HEK293 (cell line): Measurements from ENCODE around the gene LRRC4C.

Experiments
- CTCF ChIA-PET: fragments of 350-600 bp; formaldehyde crosslinking; extraction: SDS; loops from one replicate; lab custom pipeline; 2021; ENCODE audit warnings: antibody characterized with exemption; lab: Yijun Ruan, JAX
- POLR2A ChIA-PET: fragments of 300-600 bp; formaldehyde crosslinking; extraction: SDS; loops from one replicate; lab custom pipeline; 2020; ENCODE audit warnings: antibody characterized with exemption, inconsistent platforms; lab: Yijun Ruan, JAX
- H3K27ac ChIP-seq: fragments of 200-500 bp; sonication (Bioruptor generic); 2 replicates; pipeline ENCODE4 v1.5.1; 2014; ENCODE audit warnings: low read depth, low read length, control low read depth, inconsistent platforms; ENCODE audit errors: extremely low read depth
- H3K36me3 ChIP-seq, 2 experiments: fragments of 200-500 bp in 1 of 2; sonication (Bioruptor generic) in 1 of 2; 1 replicate in 1 of 2; 2 replicates in 1 of 2; pipeline ENCODE4 v1.5.1; 2014 to 2017; ENCODE audit warnings: inconsistent platforms in 2 of 2, low read length in 2 of 2; ENCODE audit not compliant: control insufficient read depth in 2 of 2, insufficient read depth in 1 of 2
- H3K4me1 ChIP-seq: fragments of 200-500 bp; sonication (Bioruptor generic); 2 replicates; pipeline ENCODE4 v1.5.1; 2014; ENCODE audit warnings: mild to moderate bottlenecking, low read length, inconsistent platforms; ENCODE audit not compliant: control insufficient read depth, insufficient read depth
- H3K4me3 ChIP-seq: 2 replicates; pipeline ENCODE4 v1.5.1; 2011; ENCODE audit warnings: low read depth, mild to moderate bottlenecking, control low read depth, low read length, moderate library complexity
- H3K9me3 ChIP-seq: fragments of 200-500 bp; sonication (Bioruptor generic); 2 replicates; pipeline ENCODE4 v1.5.1; 2014; ENCODE audit warnings: low read depth, low read length, inconsistent platforms; ENCODE audit not compliant: control insufficient read depth, insufficient read depth
- KLF9 ChIP-seq: fragments of 450-650 bp; formaldehyde crosslinking; IDR thresholded peaks from 2 replicates; pipeline ENCODE4 v1.5.1; 2016; ENCODE audit warnings: missing biosample characterization, missing genetic modification characterization, low read depth
- REST ChIP-seq: fragments of 450-650 bp; formaldehyde crosslinking; IDR thresholded peaks from 2 replicates; pipeline ENCODE4 v1.5.1; 2016; ENCODE audit warnings: missing biosample characterization, missing genetic modification characterization
- ZBTB48 ChIP-seq: fragments of 450-650 bp; formaldehyde crosslinking; IDR thresholded peaks from 2 replicates; pipeline ENCODE4 v1.5.1; 2016; ENCODE audit warnings: missing biosample characterization, missing genetic modification characterization
- ZFP3 ChIP-seq: fragments of 450-650 bp; formaldehyde crosslinking; IDR thresholded peaks from 2 replicates; pipeline ENCODE4 v1.5.1; 2016; ENCODE audit warnings: low read depth, missing biosample characterization, missing genetic modification characterization
- ZNF366 ChIP-seq: fragments of 450-650 bp; formaldehyde crosslinking; conservative IDR thresholded peaks from 2 replicates; pipeline ENCODE4 v1.5.1; 2016; ENCODE audit warnings: missing biosample characterization, missing genetic modification characterization
- ZNF394 ChIP-seq: fragments of 450-650 bp; formaldehyde crosslinking; IDR thresholded peaks from 2 replicates; pipeline ENCODE4 v1.5.1; 2016; ENCODE audit warnings: missing biosample characterization, missing genetic modification characterization, mild to moderate bottlenecking, moderate library complexity, borderline replicate concordance
- ZNF561 ChIP-seq: fragments of 450-650 bp; IDR thresholded peaks from 2 replicates; pipeline ENCODE4 v1.5.1; 2018; ENCODE audit warnings: missing biosample characterization, missing genetic modification characterization, borderline replicate concordance
- ZNF701 ChIP-seq: fragments of 450-650 bp; formaldehyde crosslinking; IDR thresholded peaks from 2 replicates; pipeline ENCODE4 v1.5.1; 2016; ENCODE audit warnings: missing biosample characterization, missing genetic modification characterization
- ZNF791 ChIP-seq: fragments of 450-650 bp; formaldehyde crosslinking; IDR thresholded peaks from 2 replicates; pipeline ENCODE4 v1.5.1; 2016; ENCODE audit warnings: missing biosample characterization, missing genetic modification characterization
- ZSCAN4 ChIP-seq: fragments of 450-650 bp; formaldehyde crosslinking; IDR thresholded peaks from 2 replicates; pipeline ENCODE4 v1.5.1; 2017; ENCODE audit warnings: missing biosample characterization, missing genetic modification characterization
- TF ChIP-seq, protein P1 (sequence below): fragments of 450-650 bp; formaldehyde crosslinking; IDR thresholded peaks from 2 replicates; pipeline ENCODE4 v1.5.1; 2016; ENCODE audit warnings: missing biosample characterization, missing genetic modification characterization
- TF ChIP-seq, protein P2 (sequence below): fragments of 450-650 bp; formaldehyde crosslinking; IDR thresholded peaks from 2 replicates; pipeline ENCODE4 v1.5.1; 2016; ENCODE audit warnings: missing biosample characterization, missing genetic modification characterization
- TF ChIP-seq, protein P3 (sequence below): fragments of 450-650 bp; formaldehyde crosslinking; IDR thresholded peaks from 2 replicates; pipeline ENCODE4 v1.5.1; 2017; ENCODE audit warnings: missing biosample characterization, missing genetic modification characterization
- TF ChIP-seq, protein P4 (sequence below): fragments of 450-650 bp; formaldehyde crosslinking; IDR thresholded peaks from 2 replicates; pipeline ENCODE4 v1.5.1; 2016; ENCODE audit warnings: missing biosample characterization, missing genetic modification characterization, borderline replicate concordance

Gene LRRC4C

DNA sequence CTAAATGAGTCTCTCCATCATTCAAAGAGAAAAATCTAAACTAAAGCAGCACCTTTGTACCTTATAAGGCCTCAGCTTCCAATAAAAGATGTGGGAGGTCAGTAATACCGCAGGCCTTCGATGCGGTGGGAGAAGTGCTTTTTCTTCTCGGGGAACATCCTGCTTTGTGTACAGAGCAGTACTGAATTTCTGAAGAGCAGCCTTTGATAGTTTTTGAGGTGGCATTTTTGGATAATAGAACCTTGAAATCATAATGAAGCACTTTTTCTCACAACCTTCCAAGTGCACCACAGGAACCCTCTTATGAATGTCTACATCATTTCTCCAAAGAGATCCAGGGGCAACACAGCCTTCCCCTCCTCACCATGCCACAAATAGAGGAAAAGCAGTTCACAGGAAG lies 39.6 kb downstream of the LRRC4C start (continued):
- no peak for TF ChIP-seq ZNF561 (tag by site-specific recombination)
- no peak for TF ChIP-seq ZBTB48 (tag by site-specific recombination)
- TF ChIP-seq ZNF366 (tag by site-specific recombination): no peak
- TF ChIP-seq ZFP3: no peak
- TF ChIP-seq, protein P1, sequence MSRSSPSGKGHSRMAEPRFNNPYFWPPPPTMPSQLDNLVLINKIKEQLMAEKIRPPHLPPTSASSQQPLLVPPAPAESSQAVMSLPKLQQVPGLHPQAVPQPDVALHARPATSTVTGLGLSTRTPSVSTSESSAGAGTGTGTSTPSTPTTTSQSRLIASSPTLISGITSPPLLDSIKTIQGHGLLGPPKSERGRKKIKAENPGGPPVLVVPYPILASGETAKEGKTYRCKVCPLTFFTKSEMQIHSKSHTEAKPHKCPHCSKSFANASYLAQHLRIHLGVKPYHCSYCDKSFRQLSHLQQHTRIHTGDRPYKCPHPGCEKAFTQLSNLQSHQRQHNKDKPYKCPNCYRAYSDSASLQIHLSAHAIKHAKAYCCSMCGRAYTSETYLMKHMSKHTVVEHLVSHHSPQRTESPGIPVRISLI: no peak
- TF ChIP-seq, protein P2, sequence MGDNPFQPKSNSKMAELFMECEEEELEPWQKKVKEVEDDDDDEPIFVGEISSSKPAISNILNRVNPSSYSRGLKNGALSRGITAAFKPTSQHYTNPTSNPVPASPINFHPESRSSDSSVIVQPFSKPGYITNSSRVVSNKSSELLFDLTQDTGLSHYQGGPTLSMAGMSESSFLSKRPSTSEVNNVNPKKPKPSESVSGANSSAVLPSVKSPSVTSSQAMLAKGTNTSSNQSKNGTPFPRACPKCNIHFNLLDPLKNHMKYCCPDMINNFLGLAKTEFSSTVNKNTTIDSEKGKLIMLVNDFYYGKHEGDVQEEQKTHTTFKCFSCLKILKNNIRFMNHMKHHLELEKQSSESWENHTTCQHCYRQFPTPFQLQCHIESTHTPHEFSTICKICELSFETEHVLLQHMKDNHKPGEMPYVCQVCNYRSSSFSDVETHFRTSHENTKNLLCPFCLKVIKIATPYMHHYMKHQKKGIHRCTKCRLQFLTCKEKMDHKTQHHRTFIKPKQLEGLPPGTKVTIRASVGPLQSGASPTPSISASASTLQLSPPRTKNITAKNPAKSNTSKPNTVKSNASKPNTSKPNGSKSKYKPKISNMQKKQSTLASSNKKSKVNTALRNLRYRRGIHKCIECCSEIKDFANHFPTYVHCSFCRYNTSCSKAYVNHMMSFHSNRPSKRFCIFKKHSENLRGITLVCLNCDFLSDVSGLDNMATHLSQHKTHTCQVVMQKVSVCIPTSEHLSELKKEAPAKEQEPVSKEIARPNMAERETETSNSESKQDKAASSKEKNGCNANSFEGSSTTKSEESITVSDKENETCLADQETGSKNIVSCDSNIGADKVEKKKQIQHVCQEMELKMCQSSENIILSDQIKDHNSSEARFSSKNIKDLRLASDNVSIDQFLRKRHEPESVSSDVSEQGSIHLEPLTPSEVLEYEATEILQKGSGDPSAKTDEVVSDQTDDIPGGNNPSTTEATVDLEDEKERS (tag by site-specific recombination): no peak
- TF ChIP-seq, all 188 proteins: peak for 0

DNA sequence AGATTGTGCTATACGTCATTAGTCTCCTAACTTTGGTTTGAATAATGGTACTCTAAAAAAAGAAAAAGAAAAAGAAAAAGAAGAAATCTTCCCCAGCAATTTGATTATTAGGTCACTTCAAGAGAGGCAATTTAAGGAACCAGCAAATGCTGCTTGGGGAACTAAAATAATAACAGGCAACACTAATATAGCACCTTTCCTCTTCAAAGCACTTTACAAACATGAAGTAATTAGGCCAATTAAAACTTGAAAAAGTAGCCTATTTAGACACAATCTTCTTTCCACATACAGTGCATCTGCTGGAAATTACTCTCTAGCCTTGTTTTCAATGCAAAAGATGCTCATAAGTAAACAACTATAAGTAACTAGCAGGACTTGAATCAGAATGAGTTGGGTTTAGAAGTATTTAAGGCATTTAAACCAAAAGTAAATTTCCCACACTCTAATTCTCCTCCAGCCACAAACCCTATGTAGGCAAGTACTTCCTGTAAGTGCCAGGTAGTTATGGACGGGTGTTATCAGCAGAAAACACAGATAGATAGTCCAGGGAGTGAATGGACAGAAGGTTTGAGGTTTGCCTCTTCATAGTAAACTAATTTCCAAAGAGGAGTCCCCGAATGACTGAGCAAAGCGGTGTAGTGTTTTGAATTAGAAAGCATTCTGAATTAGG lies 44.5 kb downstream of the LRRC4C start:
- CTCF ChIA-PET: interaction anchor here (0.6 kb wide), 1 partner anchor 9 kb away, joined by 3 read pairs; no protein-coding TSS in a partner anchor
- TF ChIP-seq, protein P3, sequence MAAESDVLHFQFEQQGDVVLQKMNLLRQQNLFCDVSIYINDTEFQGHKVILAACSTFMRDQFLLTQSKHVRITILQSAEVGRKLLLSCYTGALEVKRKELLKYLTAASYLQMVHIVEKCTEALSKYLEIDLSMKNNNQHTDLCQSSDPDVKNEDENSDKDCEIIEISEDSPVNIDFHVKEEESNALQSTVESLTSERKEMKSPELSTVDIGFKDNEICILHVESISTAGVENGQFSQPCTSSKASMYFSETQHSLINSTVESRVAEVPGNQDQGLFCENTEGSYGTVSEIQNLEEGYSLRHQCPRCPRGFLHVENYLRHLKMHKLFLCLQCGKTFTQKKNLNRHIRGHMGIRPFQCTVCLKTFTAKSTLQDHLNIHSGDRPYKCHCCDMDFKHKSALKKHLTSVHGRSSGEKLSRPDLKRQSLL (tag by site-specific recombination): no peak
- TF ChIP-seq KLF9 (tag by site-specific recombination): no peak
- no peak for TF ChIP-seq ZNF791 (tag by site-specific recombination)
- TF ChIP-seq ZSCAN4: no peak
- TF ChIP-seq, protein P4, sequence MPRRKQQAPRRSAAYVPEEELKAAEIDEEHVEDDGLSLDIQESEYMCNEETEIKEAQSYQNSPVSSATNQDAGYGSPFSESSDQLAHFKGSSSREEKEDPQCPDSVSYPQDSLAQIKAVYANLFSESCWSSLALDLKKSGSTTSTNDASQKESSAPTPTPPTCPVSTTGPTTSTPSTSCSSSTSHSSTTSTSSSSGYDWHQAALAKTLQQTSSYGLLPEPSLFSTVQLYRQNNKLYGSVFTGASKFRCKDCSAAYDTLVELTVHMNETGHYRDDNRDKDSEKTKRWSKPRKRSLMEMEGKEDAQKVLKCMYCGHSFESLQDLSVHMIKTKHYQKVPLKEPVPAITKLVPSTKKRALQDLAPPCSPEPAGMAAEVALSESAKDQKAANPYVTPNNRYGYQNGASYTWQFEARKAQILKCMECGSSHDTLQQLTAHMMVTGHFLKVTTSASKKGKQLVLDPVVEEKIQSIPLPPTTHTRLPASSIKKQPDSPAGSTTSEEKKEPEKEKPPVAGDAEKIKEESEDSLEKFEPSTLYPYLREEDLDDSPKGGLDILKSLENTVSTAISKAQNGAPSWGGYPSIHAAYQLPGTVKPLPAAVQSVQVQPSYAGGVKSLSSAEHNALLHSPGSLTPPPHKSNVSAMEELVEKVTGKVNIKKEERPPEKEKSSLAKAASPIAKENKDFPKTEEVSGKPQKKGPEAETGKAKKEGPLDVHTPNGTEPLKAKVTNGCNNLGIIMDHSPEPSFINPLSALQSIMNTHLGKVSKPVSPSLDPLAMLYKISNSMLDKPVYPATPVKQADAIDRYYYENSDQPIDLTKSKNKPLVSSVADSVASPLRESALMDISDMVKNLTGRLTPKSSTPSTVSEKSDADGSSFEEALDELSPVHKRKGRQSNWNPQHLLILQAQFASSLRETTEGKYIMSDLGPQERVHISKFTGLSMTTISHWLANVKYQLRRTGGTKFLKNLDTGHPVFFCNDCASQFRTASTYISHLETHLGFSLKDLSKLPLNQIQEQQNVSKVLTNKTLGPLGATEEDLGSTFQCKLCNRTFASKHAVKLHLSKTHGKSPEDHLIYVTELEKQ (tag by site-specific recombination): no peak
- no peaks in the 10 kb centered on the region for H3K9me3 ChIP-seq
- no peak overlapping the region for H3K4me3 ChIP-seq
- H3K36me3 ChIP-seq: no peaks in the 10 kb centered on the region
- POLR2A ChIA-PET: no interaction called here
- no peak overlapping the region for H3K27ac ChIP-seq
- no peaks in the 10 kb centered on the region for H3K4me1 ChIP-seq

DNA sequence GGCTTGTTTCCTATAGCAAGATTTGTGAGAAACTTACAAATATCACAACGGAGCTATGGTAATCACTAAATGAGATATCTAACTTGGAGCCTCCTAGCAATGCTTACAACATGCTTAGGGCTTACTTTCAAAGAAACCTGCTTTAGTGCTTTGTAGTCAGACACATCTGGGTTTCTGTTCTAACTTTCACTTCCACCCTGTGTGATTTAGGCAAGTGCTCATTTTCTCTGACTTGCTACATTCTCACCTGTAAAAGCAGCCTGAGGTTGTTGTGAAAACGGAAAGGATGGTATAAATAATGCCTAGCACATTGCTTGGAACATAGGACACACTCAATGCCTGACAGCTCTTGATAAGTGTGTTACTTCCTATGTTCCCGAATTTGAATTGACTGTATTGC lies 45.6 kb downstream of the LRRC4C start:
- CTCF ChIA-PET: no interaction called here
- H3K27ac ChIP-seq: no peak overlapping the region

More for the DNA sequence above, 45.6 kb downstream of the LRRC4C start:
- Histone ChIP-seq H3K4me1 (no peaks in the 10 kb centered on the region), H3K4me3 (no peak overlapping the region), H3K9me3 (no peaks in the 10 kb centered on the region), H3K36me3 (no peaks in the 10 kb centered on the region)
- TF ChIP-seq ZNF394 (tag by site-specific recombination): no peak
- no peak for TF ChIP-seq ZNF701
- TF ChIP-seq REST (tag by site-specific recombination): no peak
- POLR2A ChIA-PET: no interaction called here
